Fibroblast of lung (primary cell): ENCODE results near the gene PRPF39.

Source experiments
- EZH2 ChIP-seq: IDR thresholded peaks from 2 replicates; pipeline ENCODE4 v1.5.1; 2012; ENCODE audit warnings: low read length, control low read depth, mild to moderate bottlenecking; ENCODE audit errors: missing control alignments
- TF ChIP-seq, protein P1 (sequence below), 2 donors: IDR thresholded peaks in 1 of 2; conservative IDR thresholded peaks in 1 of 2; 1 replicate in 1 of 2; 2 replicates in 1 of 2; pipeline ENCODE4 v1.5.1; 2011 to 2012; ENCODE audit warnings: low read length in 2 of 2, control low read depth in 1 of 2, inconsistent platforms in 1 of 2, low read depth in 1 of 2, mild to moderate bottlenecking in 1 of 2

DNA sequence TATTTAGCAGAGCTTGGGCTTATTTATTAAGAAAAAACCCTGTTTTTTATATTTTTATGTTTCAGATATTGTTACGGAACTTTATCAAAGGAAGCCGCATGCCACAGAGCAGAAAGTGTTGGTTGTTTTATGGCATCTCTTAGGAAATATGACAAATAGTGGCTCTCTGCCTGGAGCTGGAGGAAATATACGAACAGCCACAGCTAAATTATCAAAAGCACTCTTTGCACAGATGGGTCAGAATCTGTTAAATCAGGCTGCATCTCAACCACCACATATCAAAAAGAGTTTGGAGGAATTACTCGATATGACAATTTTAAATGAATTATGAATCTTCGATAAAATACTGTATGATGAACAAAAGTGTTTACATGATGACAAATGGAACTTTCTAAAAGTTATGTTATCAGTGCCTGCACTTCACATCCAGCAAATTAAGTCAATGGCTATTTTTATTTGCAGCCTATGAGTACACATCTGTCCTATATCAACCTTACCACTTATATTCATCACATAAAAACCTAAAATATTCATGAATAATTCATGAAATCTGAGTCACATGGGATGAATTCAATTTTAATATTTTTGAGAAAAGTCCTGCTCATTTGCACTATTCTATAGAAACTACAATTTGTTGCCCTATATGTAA is 10.6 kb upstream of the PRPF39 start:
- TF ChIP-seq, protein P1, sequence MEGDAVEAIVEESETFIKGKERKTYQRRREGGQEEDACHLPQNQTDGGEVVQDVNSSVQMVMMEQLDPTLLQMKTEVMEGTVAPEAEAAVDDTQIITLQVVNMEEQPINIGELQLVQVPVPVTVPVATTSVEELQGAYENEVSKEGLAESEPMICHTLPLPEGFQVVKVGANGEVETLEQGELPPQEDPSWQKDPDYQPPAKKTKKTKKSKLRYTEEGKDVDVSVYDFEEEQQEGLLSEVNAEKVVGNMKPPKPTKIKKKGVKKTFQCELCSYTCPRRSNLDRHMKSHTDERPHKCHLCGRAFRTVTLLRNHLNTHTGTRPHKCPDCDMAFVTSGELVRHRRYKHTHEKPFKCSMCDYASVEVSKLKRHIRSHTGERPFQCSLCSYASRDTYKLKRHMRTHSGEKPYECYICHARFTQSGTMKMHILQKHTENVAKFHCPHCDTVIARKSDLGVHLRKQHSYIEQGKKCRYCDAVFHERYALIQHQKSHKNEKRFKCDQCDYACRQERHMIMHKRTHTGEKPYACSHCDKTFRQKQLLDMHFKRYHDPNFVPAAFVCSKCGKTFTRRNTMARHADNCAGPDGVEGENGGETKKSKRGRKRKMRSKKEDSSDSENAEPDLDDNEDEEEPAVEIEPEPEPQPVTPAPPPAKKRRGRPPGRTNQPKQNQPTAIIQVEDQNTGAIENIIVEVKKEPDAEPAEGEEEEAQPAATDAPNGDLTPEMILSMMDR (conservative IDR thresholded peaks at IDR 0.05 in 1 of 2, IDR thresholded peaks at IDR 0.05 in 1 of 2; ENCODE audit: low read depth in 1 of 2, low read length in 2 of 2): no peak
- no peak for TF ChIP-seq EZH2
